Activated CD4-positive, alpha-beta memory T cell treated with anti-CD3 and anti-CD28 coated beads for 36 hours (primary cell): Measurements from ENCODE around the gene NFKB1. TPM values are rescaled to one million over a fixed set of nuclear protein-coding genes. Genes with fewer than 3 reads are reported as not detected.
A peak's percentile ranks its signal among the peaks of the same experiment; 100 is the strongest.

Experiments used
- CTCF ChIA-PET: fragments of 350-600 bp; sonication (Branson Sonifier 250); formaldehyde crosslinking; loops from one replicate; lab custom pipeline; 2021; ENCODE audit warnings: antibody characterized with exemption, inconsistent platforms; lab: Charles Lee
- POLR2A ChIA-PET: fragments of 350-600 bp; sonication (Branson Sonifier 250); formaldehyde crosslinking; loops from one replicate; lab custom pipeline; 2021; ENCODE audit warnings: antibody characterized with exemption; lab: Charles Lee
- DNase-seq: peaks from one replicate; pipeline ENCODE4 v3.0.0-alpha.2; 2020
- H3K27ac Mint-ChIP-seq: one replicate; pipeline ENCODE4 v1.8.0; 2021; ENCODE audit warnings: mixed read lengths
- H3K27me3 Mint-ChIP-seq: one replicate; pipeline ENCODE4 v1.8.0; 2021; ENCODE audit warnings: mixed read lengths
- H3K36me3 Mint-ChIP-seq: one replicate; pipeline ENCODE4 v1.8.0; 2021; ENCODE audit warnings: mixed read lengths
- H3K4me1 Mint-ChIP-seq: one replicate; pipeline ENCODE4 v1.8.0; 2021; ENCODE audit warnings: low read depth, mixed read lengths
- H3K4me3 Mint-ChIP-seq: one replicate; pipeline ENCODE4 v1.8.0; 2021; ENCODE audit warnings: mild to moderate bottlenecking, mixed read lengths
- H3K9me3 Mint-ChIP-seq: one replicate; pipeline ENCODE4 v1.8.0; 2021; ENCODE audit warnings: mixed read lengths
- intact Hi-C: fragments of 100-400 bp; cut with micrococcal nuclease; formaldehyde crosslinking; loops from one replicate; pipeline ENCODE4 v1.15.1; 2023
- total RNA-seq, 2 experiments: library from RNA; stranded (reverse); gene quantifications; one replicate each; pipeline ENCODE4 v1.2.3, GENCODE V29; 2021

Gene NFKB1
- total RNA-seq, 2 experiments from 2014 or later, result 122 to 133 TPM

- Mint-ChIP-seq H3K27me3 (no peaks in the 10 kb centered on the region), H3K9me3 (no peaks in the 10 kb centered on the region), H3K4me1 (peaks cover 60% of the 10 kb centered on the region), H3K27ac (peak overlapping the region; percentile 25), H3K36me3 (peaks cover 17% of the 10 kb centered on the region), H3K4me3 (no peak overlapping the region)
- intact Hi-C loops, result loop anchor here (2.0 to 5.0 kb wide), 2 partner anchors 33 to 53 kb away; partner anchors contain the start of gene NFKB1
- no peak for DNase-seq
- ChIA-PET CTCF (interaction anchor here (1.6 kb wide), 1 partner anchor 53 kb away, joined by 6 read pairs; the partner anchor contains the start of gene NFKB1), POLR2A (no interaction called here)
Observed at GRCh38 chr4:102553982-102554381, 52.8 kb downstream of the NFKB1 start.

GRCh38 chr4:102554482-102554881 lies 53.3 kb downstream of the NFKB1 start:
- CTCF ChIA-PET, result interaction anchor here (1.6 kb wide), 1 partner anchor 54 kb away, joined by 6 read pairs; the partner anchor contains the start of gene NFKB1
- no peak overlapping the region for H3K27ac Mint-ChIP-seq
- no peak for DNase-seq
- intact Hi-C loops, result loop anchor here (5.0 kb wide), 1 partner anchor 33 kb away; no protein-coding TSS in a partner anchor
- H3K27me3 Mint-ChIP-seq, result no peaks in the 10 kb centered on the region
- H3K4me1 Mint-ChIP-seq, result peaks cover 64% of the 10 kb centered on the region
- H3K36me3 Mint-ChIP-seq, result peaks cover 17% of the 10 kb centered on the region
- H3K9me3 Mint-ChIP-seq, result no peaks in the 10 kb centered on the region
- POLR2A ChIA-PET, result no interaction called here
- H3K4me3 Mint-ChIP-seq, result no peak overlapping the region

GRCh38 chr4:102554992-102555391 lies 53.8 kb downstream of the NFKB1 start:
- Mint-ChIP-seq H3K27me3 (no peaks in the 10 kb centered on the region), H3K4me1 (peaks cover 65% of the 10 kb centered on the region), H3K4me3 (no peak overlapping the region), H3K27ac (no peak overlapping the region), H3K9me3 (no peaks in the 10 kb centered on the region), H3K36me3 (peaks cover 17% of the 10 kb centered on the region)
- intact Hi-C loops, result loop anchor here (5.0 kb wide), 1 partner anchor 32 kb away; no protein-coding TSS in a partner anchor
- ChIA-PET POLR2A (no interaction called here), CTCF (interaction anchor here (1.6 kb wide), 1 partner anchor 54 kb away, joined by 6 read pairs; the partner anchor contains the start of gene NFKB1)
- no peak for DNase-seq

GRCh38 chr4:102557636-102558035 lies 56.5 kb downstream of the NFKB1 start:
- no peak for DNase-seq

GRCh38 chr4:102560115-102560514 lies 59.0 kb downstream of the NFKB1 start:
- CTCF ChIA-PET, result no interaction called here
- Mint-ChIP-seq H3K27ac (peak overlapping the region; percentile 82), H3K36me3 (peaks cover 25% of the 10 kb centered on the region), H3K27me3 (no peaks in the 10 kb centered on the region), H3K4me3 (peak overlapping the region; percentile 33), H3K4me1 (peaks cover 69% of the 10 kb centered on the region), H3K9me3 (no peaks in the 10 kb centered on the region)
- intact Hi-C loops, result loop anchor here (1.0 to 2.0 kb wide), 5 partner anchors 8 to 57 kb away; no protein-coding TSS in a partner anchor
- no peak for DNase-seq
- POLR2A ChIA-PET, result interaction anchor here (0.9 to 2.6 kb wide), 3 partner anchors 13 to 26 kb away, joined by 3 to 10 read pairs (median 3); no protein-coding TSS in a partner anchor

More at GRCh38 chr4:102557636-102558035, 56.5 kb downstream of the NFKB1 start:
- Mint-ChIP-seq H3K27ac (no peak overlapping the region), H3K36me3 (peaks cover 24% of the 10 kb centered on the region), H3K4me3 (no peak overlapping the region), H3K4me1 (peaks cover 65% of the 10 kb centered on the region), H3K27me3 (no peaks in the 10 kb centered on the region), H3K9me3 (no peaks in the 10 kb centered on the region)
- ChIA-PET CTCF (no interaction called here), POLR2A (no interaction called here)
- intact Hi-C loops, result no loop called here

- intact Hi-C loops, result loop anchor here (1.0 to 2.0 kb wide), 5 partner anchors 8 to 57 kb away; no protein-coding TSS in a partner anchor
- H3K4me1 Mint-ChIP-seq, result peaks cover 75% of the 10 kb centered on the region
- no peaks in the 10 kb centered on the region for H3K9me3 Mint-ChIP-seq
- H3K36me3 Mint-ChIP-seq, result peaks cover 25% of the 10 kb centered on the region
- H3K4me3 Mint-ChIP-seq, result peak overlapping the region; percentile 33
- CTCF ChIA-PET, result no interaction called here
- H3K27me3 Mint-ChIP-seq, result no peaks in the 10 kb centered on the region
- no peak for DNase-seq
- H3K27ac Mint-ChIP-seq, result peak overlapping the region; percentile 82
- POLR2A ChIA-PET, result interaction anchor here (0.9 to 2.6 kb wide), 3 partner anchors 14 to 26 kb away, joined by 3 to 10 read pairs (median 3); no protein-coding TSS in a partner anchor
Observed at GRCh38 chr4:102560571-102561341, 59.6 kb downstream of the NFKB1 start.

- H3K27ac Mint-ChIP-seq, result peak overlapping the region; percentile 49
- no peaks in the 10 kb centered on the region for H3K27me3 Mint-ChIP-seq
- intact Hi-C loops, result loop anchor here (2.0 kb wide), 1 partner anchor 36 kb away; no protein-coding TSS in a partner anchor
- no peaks in the 10 kb centered on the region for H3K9me3 Mint-ChIP-seq
- POLR2A ChIA-PET, result interaction anchor here (0.6 to 2.0 kb wide), 3 partner anchors 12 to 26 kb away, joined by 4 to 5 read pairs (median 5); no protein-coding TSS in a partner anchor
- no peak for DNase-seq
- CTCF ChIA-PET, result interaction anchor here (1.1 to 1.2 kb wide), 2 partner anchors 13 to 58 kb away, joined by 3 to 4 read pairs; no protein-coding TSS in a partner anchor
- H3K4me3 Mint-ChIP-seq, result no peak overlapping the region
- H3K36me3 Mint-ChIP-seq, result peaks cover 31% of the 10 kb centered on the region
- peaks cover 89% of the 10 kb centered on the region for H3K4me1 Mint-ChIP-seq
Observed at GRCh38 chr4:102563000-102563399, 61.8 kb downstream of the NFKB1 start.

GRCh38 chr4:102564399-102565059 lies 63.4 kb downstream of the NFKB1 start:
- ChIA-PET POLR2A (interaction anchor here (0.8 to 2.0 kb wide), 3 partner anchors 11 to 45 kb away, joined by 4 to 7 read pairs (median 5); no protein-coding TSS in a partner anchor), CTCF (interaction anchor here (0.9 to 1.0 kb wide), 2 partner anchors 14 to 21 kb away, joined by 4 to 6 read pairs; no protein-coding TSS in a partner anchor)
- Mint-ChIP-seq H3K4me1 (peaks cover 82% of the 10 kb centered on the region), H3K4me3 (no peak overlapping the region), H3K36me3 (peaks cover 43% of the 10 kb centered on the region), H3K9me3 (peaks cover 2% of the 10 kb centered on the region), H3K27me3 (no peaks in the 10 kb centered on the region), H3K27ac (peak overlapping the region; percentile 40)
- intact Hi-C loops, result loop anchor here (2.0 kb wide), 1 partner anchor 16 kb away; no protein-coding TSS in a partner anchor
- DNase-seq, result peak; percentile 51

GRCh38 chr4:102565696-102566095 lies 64.5 kb downstream of the NFKB1 start:
- ChIA-PET CTCF (interaction anchor here (0.9 to 1.0 kb wide), 2 partner anchors 13 to 19 kb away, joined by 4 to 6 read pairs; no protein-coding TSS in a partner anchor), POLR2A (no interaction called here)
- Mint-ChIP-seq H3K4me3 (no peak overlapping the region), H3K9me3 (peaks cover 6% of the 10 kb centered on the region), H3K36me3 (peaks cover 53% of the 10 kb centered on the region), H3K4me1 (peaks cover 71% of the 10 kb centered on the region), H3K27ac (peak overlapping the region; percentile 12), H3K27me3 (no peaks in the 10 kb centered on the region)
- intact Hi-C loops, result loop anchor here (2.0 kb wide), 1 partner anchor 15 kb away; no protein-coding TSS in a partner anchor
- DNase-seq, result no peak

- Mint-ChIP-seq H3K36me3 (peaks cover 53% of the 10 kb centered on the region), H3K27me3 (no peaks in the 10 kb centered on the region), H3K4me1 (peaks cover 64% of the 10 kb centered on the region), H3K27ac (no peak overlapping the region), H3K4me3 (no peak overlapping the region), H3K9me3 (peaks cover 6% of the 10 kb centered on the region)
- DNase-seq, result no peak
- intact Hi-C loops, result no loop called here
- ChIA-PET CTCF (no interaction called here), POLR2A (no interaction called here)
Observed at GRCh38 chr4:102566426-102566825, 65.3 kb downstream of the NFKB1 start.

- H3K27ac Mint-ChIP-seq, result no peak overlapping the region
- H3K4me3 Mint-ChIP-seq, result no peak overlapping the region
- H3K9me3 Mint-ChIP-seq, result peaks cover 6% of the 10 kb centered on the region
- no peaks in the 10 kb centered on the region for H3K27me3 Mint-ChIP-seq
- H3K4me1 Mint-ChIP-seq, result peaks cover 58% of the 10 kb centered on the region
- ChIA-PET POLR2A (no interaction called here), CTCF (no interaction called here)
- peaks cover 48% of the 10 kb centered on the region for H3K36me3 Mint-ChIP-seq
- no peak for DNase-seq
- intact Hi-C loops, result no loop called here
Observed at GRCh38 chr4:102567427-102567826, 66.3 kb downstream of the NFKB1 start.
